Testis (tissue), 2 donors: ENCODE results near the gene MLLT10.

ENCODE experiments used
- POLR2A ChIP-seq: fragments of 450-650 bp; IDR thresholded peaks from one replicate; pipeline ENCODE4 v1.6.1; 2017; ENCODE audit warnings: antibody characterized with exemption, mild to moderate bottlenecking, moderate library complexity
- TF ChIP-seq, protein P1 (sequence below), 3 experiments: fragments of 450-650 bp in 2 of 3; fragments of 200-600 bp in 1 of 3; sonication (generic) in 1 of 3; IDR thresholded peaks; one replicate each; pipeline ENCODE4 v1.5.1; 2016 to 2019; ENCODE audit warnings: antibody characterized with exemption in 3 of 3, mild to moderate bottlenecking in 2 of 3, moderate library complexity in 1 of 3

DNA sequence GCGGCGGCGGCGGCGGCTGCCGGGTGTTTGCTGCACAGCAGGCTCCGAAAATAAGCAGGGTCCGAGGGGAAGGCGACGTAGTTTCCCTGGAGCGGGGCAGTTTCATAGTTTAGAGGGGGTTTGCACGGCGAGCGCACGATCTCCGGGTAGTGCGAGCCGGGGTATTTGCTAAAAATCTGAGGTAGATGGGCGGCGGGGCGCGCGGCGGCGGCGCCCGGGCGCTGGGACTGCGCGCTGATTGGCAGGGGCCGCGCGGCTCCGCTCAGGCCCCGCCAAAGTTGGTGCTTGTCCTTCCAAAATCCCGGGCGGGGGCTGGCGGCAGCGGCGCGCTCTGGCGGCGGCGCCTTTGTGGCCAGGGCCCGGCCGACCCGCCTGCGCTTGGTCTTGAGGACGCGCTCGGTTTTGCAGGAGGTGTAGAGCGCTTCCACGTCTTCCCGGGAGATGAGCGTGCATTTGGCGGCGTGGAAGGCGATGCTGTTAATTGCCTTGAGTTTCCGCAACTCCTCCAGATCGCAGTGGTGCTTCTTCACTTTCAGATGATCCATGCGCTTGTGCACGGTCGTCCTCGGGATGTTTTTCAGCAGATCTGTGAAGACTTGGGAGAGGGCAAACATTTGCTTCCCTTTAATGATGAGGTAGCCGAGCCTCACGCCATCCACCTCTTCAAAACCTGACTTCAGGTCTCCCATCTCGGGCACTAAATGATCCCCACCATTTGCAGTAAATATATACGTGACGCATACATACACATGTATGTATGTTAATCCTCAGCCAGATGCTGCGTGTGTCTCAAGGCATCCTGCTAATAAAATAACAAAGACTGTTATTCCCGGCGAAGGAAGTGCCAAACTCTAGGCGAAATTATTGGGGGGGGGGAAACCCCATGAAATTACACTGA is 16.6 kb upstream of the MLLT10 start:
- TF ChIP-seq, protein P1, sequence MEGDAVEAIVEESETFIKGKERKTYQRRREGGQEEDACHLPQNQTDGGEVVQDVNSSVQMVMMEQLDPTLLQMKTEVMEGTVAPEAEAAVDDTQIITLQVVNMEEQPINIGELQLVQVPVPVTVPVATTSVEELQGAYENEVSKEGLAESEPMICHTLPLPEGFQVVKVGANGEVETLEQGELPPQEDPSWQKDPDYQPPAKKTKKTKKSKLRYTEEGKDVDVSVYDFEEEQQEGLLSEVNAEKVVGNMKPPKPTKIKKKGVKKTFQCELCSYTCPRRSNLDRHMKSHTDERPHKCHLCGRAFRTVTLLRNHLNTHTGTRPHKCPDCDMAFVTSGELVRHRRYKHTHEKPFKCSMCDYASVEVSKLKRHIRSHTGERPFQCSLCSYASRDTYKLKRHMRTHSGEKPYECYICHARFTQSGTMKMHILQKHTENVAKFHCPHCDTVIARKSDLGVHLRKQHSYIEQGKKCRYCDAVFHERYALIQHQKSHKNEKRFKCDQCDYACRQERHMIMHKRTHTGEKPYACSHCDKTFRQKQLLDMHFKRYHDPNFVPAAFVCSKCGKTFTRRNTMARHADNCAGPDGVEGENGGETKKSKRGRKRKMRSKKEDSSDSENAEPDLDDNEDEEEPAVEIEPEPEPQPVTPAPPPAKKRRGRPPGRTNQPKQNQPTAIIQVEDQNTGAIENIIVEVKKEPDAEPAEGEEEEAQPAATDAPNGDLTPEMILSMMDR (IDR thresholded peaks at IDR 0.05): no peak
- no peak for TF ChIP-seq POLR2A
